SKM-1 (cell line): Measurements from ENCODE around the gene PPP1R18.
A peak's percentile ranks its signal among the peaks of the same experiment; 100 is the strongest.
"Not testable (repeated sequence)": the region's sequence is repeated elsewhere in the genome, so short reads cannot be mapped to it uniquely, and the experiment has no call there.

ENCODE experiments used
- DNase-seq: peaks from one replicate; lab custom pipeline; 2025; ENCODE audit not compliant: unreplicated experiment; lab: John Stamatoyannopoulos, UW

PPP1R18 gene

GRCh38 chr6:30720738-30721197 is 34.3 kb upstream of the PPP1R18 start:
- no peak for DNase-seq

- DNase-seq = peak; percentile 85
Observed at GRCh38 chr6:30719791-30720737, 33.6 kb upstream of the PPP1R18 start, which contains the start of gene TUBB. TUBB (plus strand) TSS chr6:30720352; CDS start chr6:30720507, 155 bp downstream.

GRCh38 chr6:30719356-30719755 is 32.9 kb upstream of the PPP1R18 start:
- no peak for DNase-seq

DNA sequence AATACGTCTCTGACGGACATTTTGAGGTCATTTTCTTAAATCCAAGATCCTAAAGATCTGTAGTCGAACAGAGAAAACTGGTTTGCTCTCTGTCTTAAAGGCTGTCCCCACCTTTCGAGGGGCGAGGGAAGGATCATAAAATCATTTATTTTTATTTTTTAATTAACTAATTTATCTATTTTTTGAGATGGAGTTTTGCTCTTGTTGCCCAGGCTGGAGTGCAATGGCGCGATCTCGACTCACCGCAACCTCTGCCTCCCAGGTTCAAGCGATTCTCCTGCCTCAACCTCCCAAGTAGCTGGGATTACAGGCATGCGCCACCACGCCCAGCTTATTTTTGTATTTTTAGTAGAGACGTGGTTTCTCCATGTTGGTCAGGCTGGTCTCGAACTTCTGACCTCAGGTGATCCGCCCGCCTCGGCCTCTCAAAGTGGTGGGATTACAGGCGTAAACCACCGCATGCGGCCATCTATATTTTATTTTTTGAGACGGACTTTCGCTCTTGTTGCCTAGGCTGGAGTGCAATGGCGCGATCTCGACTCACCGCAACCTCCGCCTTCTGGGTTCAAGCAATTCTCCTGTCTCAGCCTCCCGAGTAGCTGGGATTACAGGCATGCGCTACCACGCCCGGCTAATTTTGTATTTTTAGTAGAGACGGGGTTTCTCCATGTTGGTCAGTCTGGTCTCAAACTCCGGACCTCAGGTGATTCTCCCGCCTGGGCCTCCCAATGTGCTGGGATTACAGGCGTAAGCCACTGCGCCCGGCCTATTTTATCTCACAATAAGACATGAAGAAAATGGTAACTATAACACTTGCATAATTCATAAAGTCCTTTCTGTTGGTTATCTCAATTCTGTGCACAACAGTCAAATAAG is 31.6 kb upstream of the PPP1R18 start:
- not testable (repeated sequence) for DNase-seq

- DNase-seq = peak; percentile 99
Observed at GRCh38 chr6:30717129-30717844, 30.8 kb upstream of the PPP1R18 start, which contains the start of gene MDC1. MDC1 (minus strand) TSS chr6:30717281; CDS start chr6:30715175, 2,106 bp downstream.

DNA sequence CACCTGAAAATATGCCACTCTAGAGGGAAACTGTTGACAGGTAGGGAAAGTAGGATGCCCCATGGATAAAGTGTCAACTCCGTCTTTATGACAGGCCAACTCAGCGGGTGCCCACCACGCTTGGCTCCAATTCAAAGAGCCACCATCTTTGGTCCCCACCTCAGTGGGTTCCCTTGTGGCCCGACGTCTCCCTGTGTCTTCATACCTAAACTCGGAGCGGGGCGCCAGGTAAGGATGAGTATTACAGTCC is 30.4 kb upstream of the PPP1R18 start:
- no peak for DNase-seq

GRCh38 chr6:30714263-30714662 is 27.8 kb upstream of the PPP1R18 start:
- DNase-seq = no peak

GRCh38 chr6:30712441-30712945 is 26.0 kb upstream of the PPP1R18 start:
- no peak for DNase-seq

GRCh38 chr6:30711758-30712380 is 25.4 kb upstream of the PPP1R18 start:
- no peak for DNase-seq

DNA sequence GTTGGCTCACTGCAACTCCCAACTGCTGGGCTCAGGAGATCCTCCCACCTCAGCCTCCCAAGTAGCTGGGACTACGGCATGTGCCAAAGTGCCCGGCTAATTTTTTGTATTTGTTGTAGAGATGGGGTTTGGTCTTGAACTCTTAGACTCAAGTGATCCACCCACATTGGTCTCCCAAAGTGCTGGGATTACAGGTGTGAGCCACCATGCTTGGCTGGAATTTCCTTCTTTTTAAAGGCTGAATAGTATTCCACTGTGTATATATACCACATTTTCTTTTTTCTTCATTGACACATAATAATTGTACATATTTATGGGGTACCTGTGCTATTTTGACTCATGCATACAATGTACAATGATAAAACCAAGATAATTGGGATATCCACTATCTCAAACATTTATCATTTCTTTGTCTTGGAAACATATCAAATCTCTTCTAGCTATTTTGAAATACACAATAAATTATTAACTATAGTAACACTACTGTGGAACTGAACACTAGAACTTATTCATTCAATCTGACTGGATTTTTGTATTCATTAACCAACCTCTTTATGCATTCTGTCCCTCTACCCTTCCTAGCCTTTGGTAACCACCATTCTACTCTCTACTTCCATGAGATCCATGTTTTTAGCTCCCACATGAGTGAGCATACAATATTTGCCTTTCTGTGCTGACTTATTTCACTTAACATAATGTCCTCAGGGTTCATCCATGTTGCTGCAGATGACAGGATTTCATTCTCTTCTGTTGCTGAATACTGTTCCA is 22.8 kb upstream of the PPP1R18 start:
- no peak for DNase-seq

DNA sequence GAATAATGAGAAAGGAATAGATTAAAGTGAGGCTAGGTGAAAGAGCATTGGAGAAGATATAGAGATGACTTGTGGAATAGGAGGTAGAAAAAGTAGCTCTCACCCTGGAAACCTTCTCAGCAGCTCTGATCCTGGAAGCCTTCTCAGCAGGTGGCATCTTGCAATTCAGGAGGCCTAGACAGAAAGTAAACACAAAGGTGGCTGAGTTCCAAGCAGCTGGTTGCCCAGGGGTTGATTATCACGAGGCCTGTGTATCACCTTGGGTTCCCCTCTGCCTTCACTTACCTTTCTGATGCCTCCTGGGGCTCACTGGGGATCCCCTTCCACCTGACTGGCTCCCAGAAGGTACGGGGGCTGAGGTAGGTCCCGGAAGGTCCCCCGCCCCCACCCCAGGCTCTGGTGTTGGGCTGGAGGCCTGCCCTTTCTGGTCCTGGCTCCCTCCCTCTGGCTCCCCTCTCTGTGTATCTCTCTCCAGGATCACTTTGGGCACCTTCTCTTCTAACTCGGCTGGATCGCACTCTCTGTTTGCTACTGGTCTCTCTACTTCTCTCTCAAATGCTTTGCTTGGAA is 20.9 kb upstream of the PPP1R18 start:
- DNase-seq = no peak

GRCh38 chr6:30705620-30706019 is 19.2 kb upstream of the PPP1R18 start:
- no peak for DNase-seq

GRCh38 chr6:30703821-30704220 is 17.4 kb upstream of the PPP1R18 start:
- no peak for DNase-seq

- no peak for DNase-seq
Observed at GRCh38 chr6:30703011-30703410, 16.6 kb upstream of the PPP1R18 start.

DNA sequence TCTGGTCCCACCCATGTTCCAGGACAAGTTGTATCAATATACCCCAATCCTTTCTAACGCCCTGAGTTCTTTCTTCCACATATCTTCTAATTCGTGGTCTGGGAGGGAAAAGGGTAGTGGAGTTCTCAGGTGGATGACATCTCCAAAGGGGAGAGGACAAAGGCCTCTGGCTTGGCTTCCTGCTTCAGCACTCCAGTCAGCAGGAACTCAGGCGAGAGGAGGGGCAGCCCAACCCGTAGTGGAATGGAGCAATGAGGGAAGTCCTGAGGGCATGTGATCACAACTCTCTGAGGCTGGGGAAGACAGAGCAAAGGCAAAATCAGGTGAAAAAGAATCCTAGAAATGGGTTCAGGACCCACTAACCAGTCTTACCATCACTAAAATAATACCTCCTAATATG is 13.9 kb upstream of the PPP1R18 start:
- DNase-seq = no peak

- no peak for DNase-seq
Observed at GRCh38 chr6:30696432-30696831, 10.0 kb upstream of the PPP1R18 start.

DNA sequence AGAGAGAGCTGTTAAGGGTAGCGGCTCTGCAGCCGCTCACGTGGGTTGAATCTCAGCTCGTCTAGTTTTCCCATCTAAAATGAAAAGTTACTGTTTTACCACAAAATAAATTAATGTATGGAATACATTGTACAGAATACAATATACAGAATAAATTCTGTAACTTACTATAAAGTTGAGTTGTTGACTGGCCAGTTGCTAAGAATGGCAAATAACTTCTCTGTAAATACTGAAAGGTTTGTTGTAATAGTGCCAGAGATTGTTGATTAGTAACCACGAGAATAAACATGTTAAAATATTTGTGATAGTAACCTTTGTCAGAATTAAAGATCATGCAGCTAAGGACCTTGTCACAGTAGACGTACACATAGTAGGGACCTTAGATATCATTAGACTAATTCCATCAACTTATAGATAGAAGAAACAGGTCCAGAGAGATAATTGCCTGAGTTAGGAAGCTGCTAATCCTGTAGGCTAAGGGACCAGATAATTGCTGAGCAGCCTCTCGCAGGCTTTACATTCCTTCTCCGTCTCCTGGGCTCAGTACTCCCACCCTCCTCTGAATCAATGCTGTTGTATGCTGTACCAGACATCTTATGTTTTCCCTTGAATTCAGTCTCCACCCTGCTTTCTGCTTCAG is 4.9 kb upstream of the PPP1R18 start:
- no peak for DNase-seq

GRCh38 chr6:30690403-30691207 is 4.2 kb upstream of the PPP1R18 start, which contains the start of gene NRM:
NRM (minus strand) TSS chr6:30690984; CDS start chr6:30690974, 10 bp downstream.
- peak; percentile 83 for DNase-seq
